MM.1S (cell line): ENCODE data around the gene CYP27C1.
"Not testable (repeated sequence)": the region's sequence is repeated elsewhere in the genome, so short reads cannot be mapped to it uniquely, and the experiment has no call there.

Source experiments
- DNase-seq: peaks from one replicate; pipeline ENCODE4 v3.0.0-alpha.2; 2015
- H2AFZ ChIP-seq: fragments of 300-600 bp; sonication (generic); 2 replicates; pipeline ENCODE4 v1.6.0; 2016; ENCODE audit warnings: antibody characterized with exemption, low read length
- H3F3A ChIP-seq: fragments of 300-600 bp; sonication (generic); 2 replicates; pipeline ENCODE4 v1.6.1; 2016; ENCODE audit warnings: mild to moderate bottlenecking, antibody characterized with exemption, low read length, moderate library complexity, mixed read lengths; ENCODE audit not compliant: insufficient read depth
- H3K27ac ChIP-seq: fragments of 300-600 bp; sonication (generic); 2 replicates; pipeline ENCODE4 v1.5.1; 2016; ENCODE audit warnings: mild to moderate bottlenecking, low read length
- H3K27me3 ChIP-seq: fragments of 300-600 bp; sonication (generic); replicated peaks from 2 replicates; pipeline ENCODE4 v1.6.0; 2016; ENCODE audit warnings: low read length; ENCODE audit not compliant: insufficient read depth
- H3K36me3 ChIP-seq: fragments of 300-600 bp; sonication (generic); replicated peaks from 2 replicates; pipeline ENCODE4 v1.6.1; 2016; ENCODE audit warnings: mild to moderate bottlenecking, low read length, mixed read lengths; ENCODE audit not compliant: insufficient read depth
- H3K4me1 ChIP-seq: fragments of 300-600 bp; sonication (generic); 2 replicates; pipeline ENCODE4 v1.6.1; 2016; ENCODE audit warnings: low read length, mixed read lengths
- H3K4me2 ChIP-seq: fragments of 300-600 bp; sonication (generic); 2 replicates; pipeline ENCODE4 v1.6.0; 2016; ENCODE audit warnings: low read depth, low read length
- H3K4me3 ChIP-seq: fragments of 300-600 bp; sonication (generic); 2 replicates; pipeline ENCODE4 v1.5.1; 2016; ENCODE audit warnings: low read length, mixed read lengths
- H3K79me2 ChIP-seq: fragments of 300-600 bp; sonication (generic); 2 replicates; pipeline ENCODE4 v1.6.1; 2016; ENCODE audit warnings: mixed run types, low read length, mixed read lengths
- H3K9ac ChIP-seq: fragments of 300-600 bp; sonication (generic); 2 replicates; pipeline ENCODE4 v1.6.1; 2016; ENCODE audit warnings: low read length, mixed read lengths
- H3K9me2 ChIP-seq: fragments of 300-600 bp; sonication (generic); replicated peaks from 2 replicates; pipeline ENCODE4 v1.6.1; 2016; ENCODE audit warnings: mild to moderate bottlenecking, low read length, mixed read lengths; ENCODE audit not compliant: insufficient read depth
- H3K9me3 ChIP-seq: fragments of 300-600 bp; sonication (generic); replicated peaks from 2 replicates; pipeline ENCODE4 v1.6.1; 2016; ENCODE audit warnings: mild to moderate bottlenecking, low read length, mixed read lengths; ENCODE audit not compliant: insufficient read depth
- H4K20me1 ChIP-seq: fragments of 300-600 bp; sonication (generic); 2 replicates; pipeline ENCODE4 v1.6.1; 2016; ENCODE audit warnings: mild to moderate bottlenecking, low read length, moderate library complexity, mixed read lengths; ENCODE audit not compliant: insufficient read depth
- EZH2 ChIP-seq: fragments of 300-600 bp; sonication (generic); optimal IDR thresholded peaks from 2 replicates; pipeline ENCODE3; 2017; ENCODE audit warnings: low read depth, mild to moderate bottlenecking, antibody characterized with exemption, low read length, mixed read lengths
- EZH2phosphoT487 ChIP-seq: fragments of 300-600 bp; sonication (generic); IDR thresholded peaks from 2 replicates; pipeline ENCODE4 v1.6.1; 2018; ENCODE audit warnings: antibody characterized with exemption, low read length
- TF ChIP-seq, protein P1 (sequence below): fragments of 300-600 bp; sonication (generic); IDR thresholded peaks from 2 replicates; pipeline ENCODE4 v1.5.1; 2016; ENCODE audit warnings: antibody characterized with exemption, low read length, mixed read lengths

CYP27C1 gene

DNA sequence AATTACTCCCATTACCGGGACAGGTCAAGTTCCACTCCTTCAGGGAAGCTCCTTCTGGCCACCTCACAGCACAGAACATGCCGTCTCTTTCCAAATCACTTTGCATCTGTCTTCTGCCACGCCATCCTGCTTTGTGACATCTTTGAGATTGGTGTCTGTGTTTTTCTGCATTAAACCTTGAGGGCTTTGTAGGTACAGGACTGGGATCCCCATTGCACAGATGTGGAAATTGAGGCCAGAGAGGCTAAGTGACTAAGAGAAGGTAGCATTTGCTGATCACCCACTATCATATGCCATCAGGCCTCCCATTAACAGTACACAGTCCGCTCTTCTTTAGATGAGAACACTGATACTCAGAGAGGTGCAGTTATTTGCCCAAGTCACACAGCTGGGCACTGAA lies 9.5 kb upstream of the CYP27C1 start:
- Histone ChIP-seq H3K9ac (no peak overlapping the region), H4K20me1 (no peaks in the 10 kb centered on the region), H3K4me1 (no peaks in the 10 kb centered on the region), H3K9me3 (no peaks in the 10 kb centered on the region), H3K79me2 (no peaks in the 10 kb centered on the region), H3K36me3 (no peaks in the 10 kb centered on the region), H3K4me2 (no peak overlapping the region), H2AFZ (no peak overlapping the region), H3K27me3 (no peaks in the 10 kb centered on the region), H3K4me3 (no peak overlapping the region), H3F3A (no peaks in the 10 kb centered on the region), H3K27ac (no peak overlapping the region), H3K9me2 (no peaks in the 10 kb centered on the region)
- TF ChIP-seq, protein P1, sequence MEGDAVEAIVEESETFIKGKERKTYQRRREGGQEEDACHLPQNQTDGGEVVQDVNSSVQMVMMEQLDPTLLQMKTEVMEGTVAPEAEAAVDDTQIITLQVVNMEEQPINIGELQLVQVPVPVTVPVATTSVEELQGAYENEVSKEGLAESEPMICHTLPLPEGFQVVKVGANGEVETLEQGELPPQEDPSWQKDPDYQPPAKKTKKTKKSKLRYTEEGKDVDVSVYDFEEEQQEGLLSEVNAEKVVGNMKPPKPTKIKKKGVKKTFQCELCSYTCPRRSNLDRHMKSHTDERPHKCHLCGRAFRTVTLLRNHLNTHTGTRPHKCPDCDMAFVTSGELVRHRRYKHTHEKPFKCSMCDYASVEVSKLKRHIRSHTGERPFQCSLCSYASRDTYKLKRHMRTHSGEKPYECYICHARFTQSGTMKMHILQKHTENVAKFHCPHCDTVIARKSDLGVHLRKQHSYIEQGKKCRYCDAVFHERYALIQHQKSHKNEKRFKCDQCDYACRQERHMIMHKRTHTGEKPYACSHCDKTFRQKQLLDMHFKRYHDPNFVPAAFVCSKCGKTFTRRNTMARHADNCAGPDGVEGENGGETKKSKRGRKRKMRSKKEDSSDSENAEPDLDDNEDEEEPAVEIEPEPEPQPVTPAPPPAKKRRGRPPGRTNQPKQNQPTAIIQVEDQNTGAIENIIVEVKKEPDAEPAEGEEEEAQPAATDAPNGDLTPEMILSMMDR = no peak
- TF ChIP-seq EZH2phosphoT487 (no peak), EZH2 (no peak)
- no peak for DNase-seq

DNA sequence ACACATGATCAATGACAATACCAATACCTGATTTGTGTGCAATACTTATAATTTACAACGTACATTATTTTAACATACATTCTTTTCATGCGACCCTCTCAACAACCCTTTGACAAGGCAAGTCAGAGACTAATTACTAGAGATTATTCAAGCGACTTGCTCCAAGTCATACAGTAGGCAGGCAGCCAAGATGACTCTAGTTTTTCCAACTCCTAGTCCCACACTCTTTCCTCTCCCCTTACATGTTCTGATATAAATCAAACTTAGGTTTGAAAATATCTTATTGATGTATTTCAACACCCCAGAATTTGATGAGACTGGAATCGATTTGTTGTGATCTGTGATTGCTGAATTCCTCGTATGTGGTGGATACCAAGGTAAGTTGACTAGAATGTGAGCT lies 8.0 kb upstream of the CYP27C1 start:
- no peak overlapping the region for H2AFZ ChIP-seq
- no peaks in the 10 kb centered on the region for H3K36me3 ChIP-seq
- no peak overlapping the region for H3K4me3 ChIP-seq
- TF ChIP-seq, protein P1 = no peak
- TF ChIP-seq EZH2 = no peak
- TF ChIP-seq EZH2phosphoT487 = no peak
- no peak overlapping the region for H3K9ac ChIP-seq
- H3K27ac ChIP-seq = no peak overlapping the region
- H3K9me2 ChIP-seq = no peaks in the 10 kb centered on the region
- H3K79me2 ChIP-seq = no peaks in the 10 kb centered on the region
- no peaks in the 10 kb centered on the region for H3K9me3 ChIP-seq
- H3K4me1 ChIP-seq = no peaks in the 10 kb centered on the region
- no peak overlapping the region for H3K4me2 ChIP-seq
- no peaks in the 10 kb centered on the region for H4K20me1 ChIP-seq
- H3K27me3 ChIP-seq = no peaks in the 10 kb centered on the region
- no peak for DNase-seq
- no peaks in the 10 kb centered on the region for H3F3A ChIP-seq

DNA sequence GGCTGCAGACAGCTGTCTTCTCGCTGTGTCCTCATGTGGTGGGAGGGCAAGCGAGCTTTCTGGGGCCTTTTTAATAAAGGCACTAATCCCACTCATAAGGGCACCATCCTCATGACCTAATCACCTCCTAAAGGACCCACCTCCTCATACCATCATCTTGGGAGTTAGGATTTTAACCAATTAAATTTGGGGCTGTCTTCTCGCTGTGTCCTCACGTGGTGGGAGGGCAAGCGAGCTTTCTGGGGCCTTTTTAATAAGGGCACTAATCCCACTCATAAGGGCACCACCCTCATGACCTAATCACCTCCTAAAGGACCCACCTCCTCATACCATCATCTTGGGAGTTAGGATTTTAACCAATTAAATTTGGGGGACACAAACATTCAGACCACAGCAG lies 7.2 kb upstream of the CYP27C1 start:
- not testable (repeated sequence) for H3K4me1 ChIP-seq, H3K79me2 ChIP-seq, H3F3A ChIP-seq, H3K9me3 ChIP-seq, H3K9me2 ChIP-seq, H3K4me2 ChIP-seq, H2AFZ ChIP-seq, H4K20me1 ChIP-seq, H3K9ac ChIP-seq, DNase-seq, H3K27me3 ChIP-seq, H3K4me3 ChIP-seq, H3K27ac ChIP-seq, H3K36me3 ChIP-seq

DNA sequence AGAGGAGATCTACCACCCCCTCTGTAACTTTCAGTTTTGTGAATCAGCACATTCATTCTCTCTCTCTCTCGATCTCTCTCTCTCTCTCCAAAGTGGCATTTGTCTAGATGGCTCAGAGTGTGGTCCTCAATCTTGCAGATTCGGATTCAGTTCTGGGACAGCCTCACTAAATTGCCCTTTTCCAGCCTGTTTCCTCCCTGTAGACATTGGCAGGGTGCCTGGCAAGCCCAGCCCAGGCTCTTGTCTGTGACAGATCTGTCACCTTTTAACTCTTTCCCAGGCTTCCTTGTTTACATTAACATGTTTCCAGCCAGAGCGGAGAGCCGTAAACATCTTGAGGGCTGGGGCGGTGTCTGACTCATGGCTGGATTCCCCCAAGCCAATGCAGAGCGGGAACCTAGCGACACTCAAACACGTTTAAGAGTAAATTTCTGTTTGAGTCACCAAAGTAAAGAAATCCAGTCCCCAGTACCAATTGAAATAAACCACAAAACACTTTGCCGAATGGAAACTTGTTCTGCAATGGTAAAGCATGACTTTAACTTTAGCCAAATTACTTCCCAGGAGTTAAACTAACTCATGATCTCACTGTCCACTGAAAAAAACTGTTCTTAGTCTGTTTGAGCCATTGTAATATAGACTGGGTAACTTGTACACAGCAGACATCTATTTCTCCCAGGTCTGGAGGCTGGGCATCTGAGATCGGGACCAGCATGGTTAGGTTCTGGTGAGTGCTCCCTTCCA lies 6.6 kb upstream of the CYP27C1 start:
- no peak overlapping the region for H3K4me3 ChIP-seq
- no peaks in the 10 kb centered on the region for H3K4me1 ChIP-seq
- H3F3A ChIP-seq = no peaks in the 10 kb centered on the region
- no peak overlapping the region for H3K4me2 ChIP-seq
- H4K20me1 ChIP-seq = no peaks in the 10 kb centered on the region
- H3K9me2 ChIP-seq = no peaks in the 10 kb centered on the region
- TF ChIP-seq, protein P1 = no peak
- no peak overlapping the region for H3K27ac ChIP-seq
- no peak overlapping the region for H3K9ac ChIP-seq
- H3K9me3 ChIP-seq = no peaks in the 10 kb centered on the region
- DNase-seq = no peak
- no peaks in the 10 kb centered on the region for H3K27me3 ChIP-seq
- no peaks in the 10 kb centered on the region for H3K36me3 ChIP-seq
- H2AFZ ChIP-seq = no peak overlapping the region
- no peaks in the 10 kb centered on the region for H3K79me2 ChIP-seq
